Stimulated activated CD8-positive, alpha-beta memory T cell treated with anti-CD3 and anti-CD28 coated beads, Interleukin-7, amount 100 ng/mL, for 1 hour (primary cell): ENCODE measurements around the gene DCTD.

Source experiments
- DNase-seq, 2 donors: peaks; one replicate each; pipeline ENCODE4 v3.0.0-alpha.2; 2020; ENCODE audit warnings: low read depth in 2 of 2

DCTD gene

GRCh38 chr4:182840108-182840507 is 77.1 kb downstream of the DCTD start:
- no peak for DNase-seq
